BJ (cell line): ENCODE measurements around the gene ZNF337. TPM values are rescaled to one million over a fixed set of nuclear protein-coding genes. Genes with fewer than 3 reads are reported as not detected.
"Not testable (repeated sequence)": the region's sequence is repeated elsewhere in the genome, so short reads cannot be mapped to it uniquely, and the experiment has no call there.

ENCODE experiments used
- CTCF ChIA-PET: fragments of 350-600 bp; formaldehyde crosslinking; extraction: SDS; loops from one replicate; lab custom pipeline; 2021; ENCODE audit warnings: antibody characterized with exemption, inconsistent platforms; lab: Yijun Ruan, JAX
- POLR2A ChIA-PET: fragments of 300-600 bp; sonication (Branson Sonifier 250); formaldehyde crosslinking; extraction: SDS; loops from one replicate; lab custom pipeline; 2021; ENCODE audit warnings: antibody characterized with exemption; lab: Charles Lee
- DNase-seq: peaks from one replicate; pipeline ENCODE4 v3.0.0-alpha.2; 2011; ENCODE audit warnings: low read depth
- H3K27me3 ChIP-seq: 2 replicates; pipeline ENCODE4 v1.6.0; 2011; ENCODE audit warnings: low read length; ENCODE audit not compliant: control insufficient read depth, insufficient read depth
- H3K36me3 ChIP-seq: 2 replicates; pipeline ENCODE4 v1.5.1; 2011; ENCODE audit warnings: low read length; ENCODE audit not compliant: control insufficient read depth, insufficient read depth
- H3K4me3 ChIP-seq: 2 replicates; pipeline ENCODE4 v1.5.1; 2011; ENCODE audit warnings: low read depth, mild to moderate bottlenecking, control low read depth, low read length
- polyA plus RNA-seq: library from polyadenylated mRNA; depleted of rRNA; stranded (reverse); fragments of >200 nt; gene quantifications from 2 replicates; pipeline ENCODE4 v1.2.3, GENCODE V29; 2011
- TF ChIP-seq, protein P1 (sequence below): IDR thresholded peaks from 2 replicates; pipeline ENCODE4 v1.5.1; 2011; ENCODE audit warnings: low read depth, mild to moderate bottlenecking, control low read depth, inconsistent platforms, low read length, moderate library complexity; ENCODE audit not compliant: insufficient read depth

Gene ZNF337
- polyA plus RNA-seq, 1 experiment, result 8.2 TPM

GRCh38 chr20:25644814-25645213 is 51.8 kb downstream of the ZNF337 start:
- TF ChIP-seq, protein P1, sequence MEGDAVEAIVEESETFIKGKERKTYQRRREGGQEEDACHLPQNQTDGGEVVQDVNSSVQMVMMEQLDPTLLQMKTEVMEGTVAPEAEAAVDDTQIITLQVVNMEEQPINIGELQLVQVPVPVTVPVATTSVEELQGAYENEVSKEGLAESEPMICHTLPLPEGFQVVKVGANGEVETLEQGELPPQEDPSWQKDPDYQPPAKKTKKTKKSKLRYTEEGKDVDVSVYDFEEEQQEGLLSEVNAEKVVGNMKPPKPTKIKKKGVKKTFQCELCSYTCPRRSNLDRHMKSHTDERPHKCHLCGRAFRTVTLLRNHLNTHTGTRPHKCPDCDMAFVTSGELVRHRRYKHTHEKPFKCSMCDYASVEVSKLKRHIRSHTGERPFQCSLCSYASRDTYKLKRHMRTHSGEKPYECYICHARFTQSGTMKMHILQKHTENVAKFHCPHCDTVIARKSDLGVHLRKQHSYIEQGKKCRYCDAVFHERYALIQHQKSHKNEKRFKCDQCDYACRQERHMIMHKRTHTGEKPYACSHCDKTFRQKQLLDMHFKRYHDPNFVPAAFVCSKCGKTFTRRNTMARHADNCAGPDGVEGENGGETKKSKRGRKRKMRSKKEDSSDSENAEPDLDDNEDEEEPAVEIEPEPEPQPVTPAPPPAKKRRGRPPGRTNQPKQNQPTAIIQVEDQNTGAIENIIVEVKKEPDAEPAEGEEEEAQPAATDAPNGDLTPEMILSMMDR, result no peak
- no peak for DNase-seq
- H3K4me3 ChIP-seq, result no peak overlapping the region
- ChIA-PET CTCF (no interaction called here), POLR2A (no interaction called here)
- H3K36me3 ChIP-seq, result 0 out of 2 replicates have a peak, but pooled peaks cover 1% of the 10 kb centered on the region
- H3K27me3 ChIP-seq, result no peaks in the 10 kb centered on the region

- Histone ChIP-seq H3K27me3 (no peaks in the 10 kb centered on the region), H3K4me3 (no peak overlapping the region), H3K36me3 (0 out of 2 replicates have a peak, but pooled peaks cover 1% of the 10 kb centered on the region)
- DNase-seq, result no peak
- ChIA-PET CTCF (interaction anchor here (0.6 kb wide), 1 partner anchor 237 kb away, joined by 3 read pairs; no protein-coding TSS in a partner anchor), POLR2A (no interaction called here)
- TF ChIP-seq, protein P1, result no peak
Observed at GRCh38 chr20:25643716-25644115, 52.9 kb downstream of the ZNF337 start.

DNA sequence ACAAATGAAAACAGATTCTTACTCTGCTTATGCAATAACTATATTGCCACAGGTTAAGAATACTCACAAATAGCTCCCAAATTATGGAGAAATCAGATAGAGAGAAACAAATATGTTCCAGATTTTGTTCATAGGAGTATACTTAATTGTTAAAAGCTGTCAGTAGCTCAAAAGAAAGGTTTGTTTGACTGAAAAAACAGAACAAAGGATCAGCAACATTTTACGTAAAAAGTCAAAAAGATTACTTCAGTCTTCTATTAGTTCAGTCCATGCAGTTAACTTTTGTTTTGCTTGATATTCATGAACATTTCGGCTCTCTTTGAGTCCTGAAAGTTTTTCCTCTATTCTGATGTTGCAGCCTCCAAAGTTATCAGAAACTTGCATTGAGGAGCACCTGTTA is 59.4 kb downstream of the ZNF337 start:
- DNase-seq, result no peak
- ChIA-PET POLR2A (no interaction called here), CTCF (no interaction called here)
- Histone ChIP-seq H3K36me3 (no peaks in the 10 kb centered on the region), H3K27me3 (no peaks in the 10 kb centered on the region), H3K4me3 (no peak overlapping the region)
- TF ChIP-seq, protein P1, result no peak

- peak; percentile 20 for DNase-seq
- CTCF ChIA-PET, result no interaction called here
- no peaks in the 10 kb centered on the region for H3K27me3 ChIP-seq
- POLR2A ChIA-PET, result interaction anchor here (0.5 kb wide), 1 partner anchor 78 kb away, joined by 5 read pairs; no protein-coding TSS in a partner anchor
- no peaks in the 10 kb centered on the region for H3K36me3 ChIP-seq
- TF ChIP-seq, protein P1, result 0 out of 2 replicates have a peak, but pooled peaks have one; percentile 9
- no peak overlapping the region for H3K4me3 ChIP-seq
Observed at GRCh38 chr20:25632940-25633790, 63.5 kb downstream of the ZNF337 start.

DNA sequence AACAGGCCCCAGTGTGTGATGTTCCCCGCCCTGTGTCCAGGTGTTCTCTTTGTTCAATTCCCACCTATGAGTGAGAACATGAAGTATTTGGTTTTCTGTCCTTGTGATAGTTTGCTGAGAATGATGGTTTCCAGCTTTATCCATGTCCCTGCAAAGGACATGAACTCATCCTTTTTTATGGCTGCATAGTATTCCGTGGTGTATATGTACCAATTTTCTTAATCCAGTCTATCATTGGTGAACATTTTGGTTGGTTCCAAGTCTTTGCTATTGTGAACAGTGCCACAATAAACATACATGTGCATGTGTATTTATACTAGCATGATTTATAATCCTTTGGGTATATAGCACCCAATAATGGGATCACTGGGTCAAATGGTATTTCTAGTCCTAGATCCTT is 66.0 kb downstream of the ZNF337 start:
- DNase-seq, H3K36me3 ChIP-seq, H3K4me3 ChIP-seq, H3K27me3 ChIP-seq, CTCF ChIA-PET, POLR2A ChIA-PET: not testable (repeated sequence)
